NB4 (cell line): ENCODE results near the gene MRPS14.
"Not testable (repeated sequence)": the region's sequence is repeated elsewhere in the genome, so short reads cannot be mapped to it uniquely, and the experiment has no call there.

ENCODE experiments used
- DNase-seq: peaks from one replicate; pipeline ENCODE4 v3.0.0; 2010; ENCODE audit warnings: low read depth
- H3K4me3 ChIP-seq: one replicate; pipeline ENCODE4 v1.5.1; 2011; ENCODE audit warnings: mild to moderate bottlenecking, low read depth, low read length, moderate library complexity
- CTCF ChIP-seq: IDR thresholded peaks from one replicate; pipeline ENCODE4 v1.5.1; 2012; ENCODE audit warnings: low read depth, low read length
- MAX ChIP-seq: IDR thresholded peaks from 2 replicates; pipeline ENCODE4 v1.6.1; 2011; ENCODE audit warnings: low read depth, low read length
- MYC ChIP-seq: IDR thresholded peaks from 2 replicates; pipeline ENCODE4 v1.6.1; 2011; ENCODE audit warnings: low read depth, low read length
- POLR2A ChIP-seq: IDR thresholded peaks from 2 replicates; pipeline ENCODE4 v1.6.1; 2011; ENCODE audit warnings: mild to moderate bottlenecking; ENCODE audit not compliant: insufficient read length; ENCODE audit errors: extremely low read depth

Gene MRPS14

GRCh38 chr1:175034775-175035174 is 11.6 kb upstream of the MRPS14 start:
- TF ChIP-seq MAX: no peak
- no peak for TF ChIP-seq MYC
- TF ChIP-seq POLR2A: no peak
- no peak for TF ChIP-seq CTCF
- DNase-seq: no peak
- no peak overlapping the region for H3K4me3 ChIP-seq

- TF ChIP-seq MYC (no peak), POLR2A (no peak), MAX (no peak), CTCF (no peak)
- H3K4me3 ChIP-seq: no peak overlapping the region
- DNase-seq: no peak
Observed at GRCh38 chr1:175033953-175034352, 10.7 kb upstream of the MRPS14 start.

- TF ChIP-seq MYC (no peak), MAX (no peak), POLR2A (no peak), CTCF (no peak)
- H3K4me3 ChIP-seq: no peak overlapping the region
- DNase-seq: no peak
Observed at GRCh38 chr1:175024773-175025172, 1.5 kb upstream of the MRPS14 start.

GRCh38 chr1:175023922-175024242 is 657 bp upstream of the MRPS14 start:
- DNase-seq: not testable (repeated sequence)
- H3K4me3 ChIP-seq: peak overlapping the region; percentile 100

GRCh38 chr1:175019524-175019923 is 3.7 kb downstream of the MRPS14 start:
- DNase-seq: no peak
- TF ChIP-seq POLR2A: no peak
- TF ChIP-seq MAX: no peak
- TF ChIP-seq CTCF: no peak
- no peak for TF ChIP-seq MYC
- no peak overlapping the region for H3K4me3 ChIP-seq

GRCh38 chr1:175015243-175015642 is 8.0 kb downstream of the MRPS14 start:
- TF ChIP-seq MYC (no peak), POLR2A (no peak)
- DNase-seq: no peak
- no peak overlapping the region for H3K4me3 ChIP-seq

- no peak overlapping the region for H3K4me3 ChIP-seq
- TF ChIP-seq MAX: no peak
- TF ChIP-seq CTCF: no peak
- TF ChIP-seq POLR2A: no peak
- TF ChIP-seq MYC: no peak
- DNase-seq: no peak
Observed at GRCh38 chr1:175013445-175013844, 9.8 kb downstream of the MRPS14 start.
